HEK293T (cell line): ENCODE data around the gene ALPL.

Experiments
- CTCF ChIA-PET: fragments of 350-600 bp; formaldehyde crosslinking; extraction: SDS; loops from one replicate; lab custom pipeline; 2021; ENCODE audit warnings: antibody characterized with exemption, inconsistent platforms; lab: Yijun Ruan, JAX
- POLR2A ChIA-PET: fragments of 350-600 bp; formaldehyde crosslinking; extraction: SDS; loops from one replicate; lab custom pipeline; 2020; ENCODE audit warnings: antibody characterized with exemption, inconsistent platforms; lab: Yijun Ruan, JAX
- DNase-seq: peaks from one replicate; pipeline ENCODE4 v3.0.0; 2012; ENCODE audit warnings: mixed read lengths; ENCODE audit errors: extremely low spot score
- ARNT ChIP-seq: fragments of 450-650 bp; IDR thresholded peaks from 2 replicates; pipeline ENCODE4 v1.6.1; 2017; ENCODE audit warnings: mild to moderate bottlenecking
- BHLHE40 ChIP-seq: fragments of 450-650 bp; IDR thresholded peaks from 2 replicates; pipeline ENCODE4 v1.6.1; 2016; ENCODE audit warnings: mild to moderate bottlenecking, moderate library complexity, borderline replicate concordance
- CTBP1 ChIP-seq: fragments of 450-650 bp; IDR thresholded peaks from 2 replicates; pipeline ENCODE4 v1.6.1; 2016; ENCODE audit warnings: borderline replicate concordance
- ELF4 ChIP-seq: fragments of 450-650 bp; IDR thresholded peaks from 2 replicates; pipeline ENCODE4 v1.6.1; 2017; ENCODE audit warnings: antibody characterized with exemption
- FOXA1 ChIP-seq: fragments of 450-650 bp; IDR thresholded peaks from 2 replicates; pipeline ENCODE4 v1.6.1; 2016; ENCODE audit warnings: mild to moderate bottlenecking
- FOXK2 ChIP-seq: fragments of 450-650 bp; IDR thresholded peaks from 2 replicates; pipeline ENCODE4 v1.6.1; 2016; ENCODE audit warnings: mild to moderate bottlenecking
- FOXM1 ChIP-seq: fragments of 450-650 bp; IDR thresholded peaks from 2 replicates; pipeline ENCODE4 v1.6.1; 2017; ENCODE audit warnings: mild to moderate bottlenecking, borderline replicate concordance
- HDGF ChIP-seq: fragments of 450-650 bp; IDR thresholded peaks from 2 replicates; pipeline ENCODE4 v1.6.1; 2017; ENCODE audit warnings: antibody characterized with exemption, borderline replicate concordance
- L3MBTL2 ChIP-seq: fragments of 450-650 bp; conservative IDR thresholded peaks from 2 replicates; pipeline ENCODE4 v1.6.1; 2016; ENCODE audit warnings: mild to moderate bottlenecking
- LEF1 ChIP-seq: fragments of 450-650 bp; IDR thresholded peaks from 2 replicates; pipeline ENCODE4 v1.6.1; 2017; ENCODE audit warnings: mild to moderate bottlenecking, borderline replicate concordance
- NFRKB ChIP-seq: fragments of 450-650 bp; IDR thresholded peaks from 2 replicates; pipeline ENCODE4 v1.6.1; 2016; ENCODE audit warnings: mild to moderate bottlenecking, moderate library complexity
- PKNOX1 ChIP-seq: fragments of 450-650 bp; IDR thresholded peaks from 2 replicates; pipeline ENCODE4 v1.6.1; 2016
- SP1 ChIP-seq: fragments of 450-650 bp; IDR thresholded peaks from 2 replicates; pipeline ENCODE4 v1.6.1; 2017
- SUZ12 ChIP-seq: fragments of 450-650 bp; IDR thresholded peaks from 2 replicates; pipeline ENCODE4 v1.6.1; 2016; ENCODE audit warnings: mild to moderate bottlenecking
- TARDBP ChIP-seq: fragments of 450-650 bp; IDR thresholded peaks from 2 replicates; pipeline ENCODE4 v1.6.1; 2016
- ZNF384 ChIP-seq: fragments of 450-650 bp; IDR thresholded peaks from 2 replicates; pipeline ENCODE4 v1.6.1; 2016

ALPL gene

GRCh38 chr1:21624571-21625389 lies 115.6 kb downstream of the ALPL start:
- CTCF ChIA-PET: no interaction called here

GRCh38 chr1:21625390-21626190 lies 116.4 kb downstream of the ALPL start:
- ChIA-PET POLR2A (interaction anchor here (0.9 to 1.4 kb wide), 2 partner anchors 15 to 157 kb away, joined by 3 read pairs; partner anchors contain the start of gene USP48), CTCF (no interaction called here)
- no peak for DNase-seq

More at GRCh38 chr1:21624571-21625389, 115.6 kb downstream of the ALPL start:
- DNase-seq: no peak
- TF ChIP-seq SP1 (no peak), FOXK2 (no peak), FOXA1 (no peak), CTBP1 (no peak), L3MBTL2 (no peak), PKNOX1 (no peak), BHLHE40 (no peak), SUZ12 (no peak), ARNT (no peak), ELF4 (no peak), HDGF (no peak)
- POLR2A ChIA-PET: interaction anchor here (1.4 kb wide), 1 partner anchor 14 kb away, joined by 3 read pairs; no protein-coding TSS in a partner anchor

GRCh38 chr1:21626921-21627339 lies 117.7 kb downstream of the ALPL start:
- TF ChIP-seq TARDBP: no peak
- no peak for TF ChIP-seq CTBP1
- no peak for TF ChIP-seq ELF4
- TF ChIP-seq LEF1: no peak
- TF ChIP-seq L3MBTL2: no peak
- TF ChIP-seq FOXM1: no peak
- no peak for TF ChIP-seq BHLHE40
- no peak for TF ChIP-seq ZNF384
- no peak for TF ChIP-seq HDGF
- TF ChIP-seq PKNOX1: no peak
- TF ChIP-seq NFRKB: no peak
- TF ChIP-seq FOXA1: no peak
- no peak for TF ChIP-seq SP1
- TF ChIP-seq SUZ12: no peak
- TF ChIP-seq ARNT: no peak
- TF ChIP-seq FOXK2: no peak
- DNase-seq: no peak
- CTCF ChIA-PET: no interaction called here
- POLR2A ChIA-PET: no interaction called here

More at GRCh38 chr1:21625390-21626190, 116.4 kb downstream of the ALPL start:
- TF ChIP-seq L3MBTL2: no peak
- TF ChIP-seq HDGF: no peak
- TF ChIP-seq PKNOX1: no peak
- TF ChIP-seq TARDBP: no peak
- TF ChIP-seq NFRKB: no peak
- TF ChIP-seq CTBP1: no peak
- TF ChIP-seq FOXK2: no peak
- TF ChIP-seq FOXM1: no peak
- no peak for TF ChIP-seq LEF1
- TF ChIP-seq SP1: no peak
- no peak for TF ChIP-seq FOXA1
- TF ChIP-seq ELF4: no peak
- no peak for TF ChIP-seq ZNF384
- TF ChIP-seq SUZ12: no peak
- TF ChIP-seq BHLHE40: no peak
- no peak for TF ChIP-seq ARNT
